GM12878 (cell line): Measurements from ENCODE around the gene STOML3. TPM values are rescaled to one million over a fixed set of nuclear protein-coding genes. Genes with fewer than 3 reads are reported as not detected.

Source experiments
- ATAC-seq: fragments of 200-7000 bp; cut with Tn5 transposase; 3 replicates; pipeline ENCODE4 v1.9.1; 2020; ENCODE audit warnings: mild to moderate bottlenecking, moderate library complexity
- BruUV-seq: library from RNA; stranded (reverse); fragments of 400-500 nt; replicated peaks from 2 replicates; lab custom pipeline; 2021; lab: Mats Ljungman, UMichigan
- CTCF ChIA-PET: fragments of 300-600 bp; sonication (Branson Sonifier 250); formaldehyde crosslinking; extraction: SDS; loops from one replicate; lab custom pipeline; 2021; ENCODE audit warnings: inconsistent platforms; lab: Yijun Ruan, JAX
- POLR2A ChIA-PET: fragments of 350-600 bp; formaldehyde crosslinking; extraction: SDS; loops from one replicate; lab custom pipeline; 2021; ENCODE audit warnings: inconsistent platforms; lab: Charles Lee
- RAD21 ChIA-PET: fragments of 300-600 bp; sonication (Branson Sonifier 250); formaldehyde crosslinking; loops from one replicate; lab custom pipeline; 2023; ENCODE audit warnings: antibody characterized with exemption; ENCODE audit not compliant: unreplicated experiment; lab: Charles Lee
- SMC1A ChIA-PET: fragments of 300-600 bp; sonication (Branson Sonifier 250); formaldehyde crosslinking; loops from one replicate; lab custom pipeline; 2023; ENCODE audit not compliant: unreplicated experiment, uncharacterized antibody; lab: Charles Lee
- DNase-seq: peaks from one replicate; pipeline ENCODE4 v3.0.0-alpha.2; 2011; ENCODE audit warnings: low read depth, low spot score
- FAIRE-seq: peaks from 3 replicates; lab custom pipeline; 2011; peaks lifted over from hg19 to GRCh38; lab: Jason Lieb, UNC
- H2AFZ ChIP-seq: 2 replicates; pipeline ENCODE4 v1.6.0; 2011; ENCODE audit warnings: low read depth, low read length, control low read depth; ENCODE audit not compliant: control insufficient read depth
- H3K27ac ChIP-seq: 2 replicates; pipeline ENCODE4 v1.5.1; 2011; ENCODE audit warnings: control low read depth; ENCODE audit not compliant: control insufficient read depth, insufficient read depth
- H3K27me3 ChIP-seq, 2 experiments: replicated peaks in 1 of 2; 2 replicates each; pipeline versions ENCODE4 v1.6.0 to v1.6.1; 2011; ENCODE audit warnings: low read length in 1 of 2; ENCODE audit not compliant: control insufficient read depth in 2 of 2, insufficient read depth in 2 of 2
- H3K36me3 ChIP-seq, 2 experiments: 2 replicates each; pipeline ENCODE4 v1.5.1; 2011; ENCODE audit warnings: low read length in 1 of 2; ENCODE audit not compliant: control insufficient read depth in 2 of 2, insufficient read depth in 2 of 2
- H3K4me1 ChIP-seq: 2 replicates; pipeline ENCODE4 v1.6.1; 2011; ENCODE audit warnings: mild to moderate bottlenecking, low read length, moderate library complexity, mixed read lengths; ENCODE audit not compliant: control insufficient read depth, insufficient read depth
- H3K4me2 ChIP-seq: 2 replicates; pipeline ENCODE4 v1.6.0; 2011; ENCODE audit warnings: control low read depth; ENCODE audit not compliant: control insufficient read depth, insufficient read depth
- H3K4me3 ChIP-seq: fragments of 200-600 bp; sonication (generic); 2 replicates; pipeline ENCODE4 v1.5.1; 2016
- H3K79me2 ChIP-seq: 2 replicates; pipeline ENCODE4 v1.6.0; 2011; ENCODE audit warnings: low read length; ENCODE audit not compliant: control insufficient read depth, insufficient read depth
- H3K9ac ChIP-seq: 2 replicates; pipeline ENCODE4 v1.8.0; 2011; ENCODE audit warnings: low read length, control low read depth, mixed read lengths; ENCODE audit not compliant: control insufficient read depth, insufficient read depth
- H3K9me3 ChIP-seq: replicated peaks from 3 replicates; pipeline ENCODE4 v1.5.1; 2011; ENCODE audit warnings: mild to moderate bottlenecking, low read length; ENCODE audit not compliant: control insufficient read depth, insufficient read depth
- H4K20me1 ChIP-seq: 2 replicates; pipeline ENCODE4 v1.6.0; 2011; ENCODE audit not compliant: control insufficient read depth, insufficient read depth
- ATF3 ChIP-seq: IDR thresholded peaks from 2 replicates; pipeline ENCODE4 v1.6.1; 2011; ENCODE audit warnings: low read depth, mild to moderate bottlenecking, low read length, moderate library complexity, borderline replicate concordance; ENCODE audit errors: extremely low read depth
- ETV6 ChIP-seq, 2 experiments: fragments of 450-650 bp in 1 of 2; IDR thresholded peaks in 1 of 2; conservative IDR thresholded peaks in 1 of 2; 2 replicates each; pipeline ENCODE4 v1.6.1; 2014; ENCODE audit warnings: antibody characterized with exemption in 1 of 2, borderline replicate concordance in 1 of 2, low read depth in 1 of 2, mild to moderate bottlenecking in 1 of 2, moderate library complexity in 1 of 2
- MTA3 ChIP-seq: IDR thresholded peaks from 2 replicates; pipeline ENCODE4 v1.6.1; 2012; ENCODE audit warnings: low read length, inconsistent platforms, borderline replicate concordance
- MYB ChIP-seq: fragments of 150-350 bp; IDR thresholded peaks from 2 replicates; pipeline ENCODE4 v1.6.1; 2014; ENCODE audit warnings: mild to moderate bottlenecking, low read depth, low read length, borderline replicate concordance
- NKRF ChIP-seq: fragments of 450-650 bp; conservative IDR thresholded peaks from 2 replicates; pipeline ENCODE4 v1.6.1; 2017; ENCODE audit warnings: mild to moderate bottlenecking, moderate library complexity
- NR2C2 ChIP-seq: IDR thresholded peaks from 2 replicates; pipeline ENCODE4 v1.6.1; 2011; ENCODE audit warnings: borderline replicate concordance, low read depth; ENCODE audit not compliant: control insufficient read depth, insufficient read length
- PAX8 ChIP-seq: fragments of 450-650 bp; IDR thresholded peaks from 2 replicates; pipeline ENCODE4 v1.6.1; 2017; ENCODE audit warnings: mild to moderate bottlenecking, moderate library complexity
- POLR2A ChIP-seq: IDR thresholded peaks from 2 replicates; pipeline ENCODE4 v1.6.1; 2011; ENCODE audit warnings: low read depth, mild to moderate bottlenecking, low read length
- POLR2AphosphoS2 ChIP-seq: IDR thresholded peaks from 2 replicates; pipeline ENCODE4 v1.6.1; 2011; ENCODE audit warnings: low read depth, mild to moderate bottlenecking, low read length, improper control_type of control experiment, moderate library complexity
- SREBF1 ChIP-seq: IDR thresholded peaks from 2 replicates; pipeline ENCODE4 v1.6.1; 2012; ENCODE audit warnings: mild to moderate bottlenecking, low read length
- YBX1 ChIP-seq: fragments of 450-650 bp; IDR thresholded peaks from 2 replicates; pipeline ENCODE4 v1.6.1; 2016; ENCODE audit warnings: antibody characterized with exemption
- YY1 ChIP-seq: IDR thresholded peaks from 2 replicates; pipeline ENCODE4 v1.6.1; 2011; ENCODE audit warnings: low read depth, mild to moderate bottlenecking, low read length
- ZSCAN29 ChIP-seq: fragments of 450-650 bp; IDR thresholded peaks from 2 replicates; pipeline ENCODE4 v1.6.1; 2017; ENCODE audit warnings: mild to moderate bottlenecking, moderate library complexity
- ZZZ3 ChIP-seq: IDR thresholded peaks from 2 replicates; pipeline ENCODE4 v1.6.1; 2011; ENCODE audit warnings: low read depth; ENCODE audit not compliant: control insufficient read depth, insufficient read length
- WGBS: methylation state at CpG from one replicate; pipeline ENCODE4 v1.1.6; 2016; ENCODE audit warnings: low lambda C conversion rate; ENCODE audit not compliant: insufficient replicate concordance, insufficient coverage; ENCODE audit errors: missing lambda C conversion rate; 5-methylcytosine and 5-hydroxymethylcytosine counted together
- in situ Hi-C: fragments of 300-500 bp; cut with MboI; formaldehyde crosslinking; loops from 9 replicates; pipeline ENCODE4 v1.14.3; 2018; ENCODE audit warnings: mixed read lengths
- intact Hi-C: fragments of 100-400 bp; cut with micrococcal nuclease; formaldehyde crosslinking; loops from one replicate; pipeline ENCODE4 v1.14.2; 2022; ENCODE audit not compliant: unreplicated experiment
- polyA plus RNA-seq, 11 experiments: library from polyadenylated mRNA; depleted of rRNA in 4 of 11; unstranded in 6 of 11; stranded (reverse) in 5 of 11; fragments of >200 nt; fragmentation: Nextera tagmentation in 4 of 11; fragmentation: Illumina TruSeq in 1 of 11; extraction: Ambion mirVana in 4 of 11; extraction: Trizol in 1 of 11; gene quantifications; 1 replicate in 1 of 11; 2 replicates in 10 of 11; pipeline versions ENCODE4 v1.2.1 to v1.2.3, GENCODE V29; 2011 to 2016; ENCODE audit warnings: inconsistent platforms in 2 of 11, missing spikeins in 2 of 11, low read depth in 1 of 11
- total RNA-seq, 4 experiments: library from RNA; depleted of rRNA in 3 of 4; stranded (reverse); fragments of >200 nt in 3 of 4; fragmentation: Illumina TruSeq in 1 of 4; extraction: Trizol in 1 of 4; gene quantifications; 2 replicates each; pipeline versions ENCODE4 v1.2.1 to v1.2.3, GENCODE V29; 2013 to 2021
- TF ChIP-seq, protein P1 (sequence below): IDR thresholded peaks from 2 replicates; pipeline ENCODE4 v1.6.1; 2012; ENCODE audit warnings: low read depth, low read length, improper control_type of control experiment
- TF ChIP-seq, protein P2 (sequence below): fragments of 450-650 bp; IDR thresholded peaks from 2 replicates; pipeline ENCODE4 v1.6.1; 2018; ENCODE audit warnings: mild to moderate bottlenecking, low read depth, moderate library complexity; ENCODE audit not compliant: partially characterized antibody

The STOML3 gene
- total and polyA plus RNA-seq, 10 of the 15 experiments (the other 5 are each of a cell fraction or from before 2014, with no cell fraction given), result not detected

- DNase-seq (no peak), ATAC-seq (no peak), FAIRE-seq (no peak)
- no peaks in the 10 kb centered on the region for H3K4me1 ChIP-seq
- no peak overlapping the region for H3K4me2 ChIP-seq
- H3K27ac ChIP-seq, result no peak overlapping the region
- peaks cover 20 to 37% of the 10 kb centered on the region in 2 experiments for H3K36me3 ChIP-seq
- H3K27me3 ChIP-seq, result no peaks in the 10 kb centered on the region
- no peak overlapping the region for H2AFZ ChIP-seq
- SMC1A ChIA-PET, result no interaction called here
- intact Hi-C loops (no loop called here), in situ Hi-C loops (no loop called here)
- CTCF ChIA-PET, result no interaction called here
- WGBS, result 99% methylated on average over 5 of the region's 5 CpGs
- POLR2A ChIA-PET, result no interaction called here
- RAD21 ChIA-PET, result no interaction called here
- H4K20me1 ChIP-seq, result no peaks in the 10 kb centered on the region
- H3K79me2 ChIP-seq, result no peaks in the 10 kb centered on the region
- no peak overlapping the region for H3K4me3 ChIP-seq
- no peak overlapping the region for H3K9ac ChIP-seq
- TF ChIP-seq NKRF, result no peak
- no peak for TF ChIP-seq ZSCAN29
- TF ChIP-seq YBX1, result no peak
- TF ChIP-seq, protein P1, sequence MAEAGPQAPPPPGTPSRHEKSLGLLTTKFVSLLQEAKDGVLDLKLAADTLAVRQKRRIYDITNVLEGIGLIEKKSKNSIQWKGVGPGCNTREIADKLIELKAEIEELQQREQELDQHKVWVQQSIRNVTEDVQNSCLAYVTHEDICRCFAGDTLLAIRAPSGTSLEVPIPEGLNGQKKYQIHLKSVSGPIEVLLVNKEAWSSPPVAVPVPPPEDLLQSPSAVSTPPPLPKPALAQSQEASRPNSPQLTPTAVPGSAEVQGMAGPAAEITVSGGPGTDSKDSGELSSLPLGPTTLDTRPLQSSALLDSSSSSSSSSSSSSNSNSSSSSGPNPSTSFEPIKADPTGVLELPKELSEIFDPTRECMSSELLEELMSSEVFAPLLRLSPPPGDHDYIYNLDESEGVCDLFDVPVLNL, result no peak
- TF ChIP-seq, protein P2, sequence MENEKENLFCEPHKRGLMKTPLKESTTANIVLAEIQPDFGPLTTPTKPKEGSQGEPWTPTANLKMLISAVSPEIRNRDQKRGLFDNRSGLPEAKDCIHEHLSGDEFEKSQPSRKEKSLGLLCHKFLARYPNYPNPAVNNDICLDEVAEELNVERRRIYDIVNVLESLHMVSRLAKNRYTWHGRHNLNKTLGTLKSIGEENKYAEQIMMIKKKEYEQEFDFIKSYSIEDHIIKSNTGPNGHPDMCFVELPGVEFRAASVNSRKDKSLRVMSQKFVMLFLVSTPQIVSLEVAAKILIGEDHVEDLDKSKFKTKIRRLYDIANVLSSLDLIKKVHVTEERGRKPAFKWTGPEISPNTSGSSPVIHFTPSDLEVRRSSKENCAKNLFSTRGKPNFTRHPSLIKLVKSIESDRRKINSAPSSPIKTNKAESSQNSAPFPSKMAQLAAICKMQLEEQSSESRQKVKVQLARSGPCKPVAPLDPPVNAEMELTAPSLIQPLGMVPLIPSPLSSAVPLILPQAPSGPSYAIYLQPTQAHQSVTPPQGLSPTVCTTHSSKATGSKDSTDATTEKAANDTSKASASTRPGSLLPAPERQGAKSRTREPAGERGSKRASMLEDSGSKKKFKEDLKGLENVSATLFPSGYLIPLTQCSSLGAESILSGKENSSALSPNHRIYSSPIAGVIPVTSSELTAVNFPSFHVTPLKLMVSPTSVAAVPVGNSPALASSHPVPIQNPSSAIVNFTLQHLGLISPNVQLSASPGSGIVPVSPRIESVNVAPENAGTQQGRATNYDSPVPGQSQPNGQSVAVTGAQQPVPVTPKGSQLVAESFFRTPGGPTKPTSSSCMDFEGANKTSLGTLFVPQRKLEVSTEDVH, result no peak
- no peak for TF ChIP-seq YY1
- no peak for TF ChIP-seq MYB
- no peak for TF ChIP-seq ZZZ3
- TF ChIP-seq SREBF1, result no peak
- TF ChIP-seq NR2C2, result no peak
- TF ChIP-seq ETV6 (conservative IDR thresholded peaks at IDR 0.05 in 1 of 2, IDR thresholded peaks at IDR 0.05 in 1 of 2; ENCODE audit: borderline replicate concordance in 1 of 2, low read depth in 1 of 2), result no peak
- no peak for TF ChIP-seq POLR2AphosphoS2
- TF ChIP-seq ATF3, result no peak
- no peak for TF ChIP-seq MTA3
- no peak for TF ChIP-seq POLR2A
- TF ChIP-seq PAX8, result no peak
- BruUV-seq, result no TSS peak
- no peaks in the 10 kb centered on the region for H3K9me3 ChIP-seq
These were observed 22.8 kb upstream of the STOML3 start for GRCh38 chr13:39013462-39013861.
